Measurements from ENCODE around the gene HSPB6. TPM values are rescaled to one million over a fixed set of nuclear protein-coding genes. Genes with fewer than 3 reads are reported as not detected.

Gene HSPB6
- polyA plus RNA-seq, 5 donors: 47.3 to 158 (median 71.5) TPM

DNA sequence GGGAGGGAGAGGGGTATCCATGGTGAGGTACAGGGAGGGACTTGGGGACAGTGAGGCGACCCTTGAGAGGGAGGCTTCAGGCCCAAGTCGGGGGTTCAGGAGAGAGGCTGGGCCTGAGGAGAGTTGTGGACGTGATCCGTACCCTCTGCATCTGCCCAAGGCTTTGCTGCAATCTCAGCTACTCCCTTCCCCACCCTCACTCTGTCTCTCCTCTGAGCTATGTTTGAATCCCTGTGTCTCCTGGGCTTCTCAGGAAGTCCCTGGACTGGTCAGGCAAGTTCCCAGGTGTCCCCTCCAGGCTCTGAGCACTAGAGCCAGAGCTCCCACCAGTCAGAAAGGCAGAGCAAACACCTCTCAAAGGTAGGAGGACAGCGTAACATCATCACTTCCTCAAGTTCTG is 6.7 kb downstream of the HSPB6 start:
- DNase-seq: no peak

DNA sequence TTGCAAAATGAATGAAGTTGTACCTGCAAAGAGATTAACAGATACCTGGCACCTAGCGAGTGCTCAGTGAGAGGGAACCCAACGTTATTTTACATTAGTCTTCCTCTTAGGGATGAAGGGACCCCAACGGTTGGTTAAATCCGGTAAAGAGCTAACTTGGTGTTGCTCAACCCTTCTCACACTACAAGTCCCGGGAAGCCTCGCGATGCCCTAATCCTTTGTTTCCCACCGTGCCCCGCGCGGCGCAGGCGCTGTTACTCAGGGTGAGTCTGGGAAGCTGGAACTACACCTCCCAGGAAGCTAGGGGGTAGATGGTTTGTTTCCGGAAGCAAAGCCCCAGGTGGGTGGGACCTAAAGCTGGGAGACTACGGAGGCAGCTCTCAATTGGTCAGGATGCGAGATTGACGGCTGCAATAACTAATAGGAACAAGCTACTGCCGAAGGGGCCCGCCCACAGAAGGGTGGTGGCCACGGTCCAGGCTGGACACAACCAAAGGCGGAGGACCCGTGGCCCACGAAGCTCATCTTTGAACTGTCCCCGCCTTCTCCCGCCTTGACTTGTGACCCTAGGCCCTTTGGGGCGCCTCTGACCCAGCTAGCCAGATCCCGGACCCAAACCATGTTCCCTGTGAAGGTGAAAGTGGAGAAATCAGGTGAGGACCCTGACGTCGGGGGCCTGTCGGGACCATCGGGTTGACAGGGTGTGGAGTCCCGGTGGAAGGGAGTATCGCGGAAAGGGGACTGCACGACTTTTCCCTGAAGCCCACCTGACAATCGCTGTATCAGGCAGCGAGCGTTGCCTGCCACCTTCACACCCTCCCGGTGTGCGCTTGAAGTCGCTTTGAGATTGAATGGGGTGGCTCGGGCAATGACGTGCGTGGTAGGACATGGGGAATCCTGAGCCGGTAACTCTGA is 8.5 kb downstream of the HSPB6 start, which contains the start of gene LIN37:
TSS of gene LIN37 (plus strand) at position 471 of the 915 bp plus-strand sequence. CDS start at position 620, 149 bp downstream.
- DNase-seq: peak; percentile 99 to 100

DNA sequence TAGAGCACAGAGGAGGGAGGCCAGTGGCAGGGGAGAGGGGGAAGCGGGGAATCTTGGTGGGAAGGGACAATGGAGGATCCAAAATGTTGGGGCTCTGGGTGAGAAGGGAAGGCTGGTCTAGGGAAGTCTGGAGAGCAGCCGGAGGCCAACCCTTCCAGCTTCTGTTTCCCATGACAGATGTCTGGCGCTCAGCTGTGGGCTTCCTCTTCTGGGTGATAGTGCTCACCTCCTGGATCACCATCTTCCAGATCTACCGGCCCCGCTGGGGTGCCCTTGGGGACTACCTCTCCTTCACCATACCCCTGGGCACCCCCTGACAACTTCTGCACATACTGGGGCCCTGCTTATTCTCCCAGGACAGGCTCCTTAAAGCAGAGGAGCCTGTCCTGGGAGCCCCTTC is 10.3 kb downstream of the HSPB6 start:
- DNase-seq: no peak

DNA sequence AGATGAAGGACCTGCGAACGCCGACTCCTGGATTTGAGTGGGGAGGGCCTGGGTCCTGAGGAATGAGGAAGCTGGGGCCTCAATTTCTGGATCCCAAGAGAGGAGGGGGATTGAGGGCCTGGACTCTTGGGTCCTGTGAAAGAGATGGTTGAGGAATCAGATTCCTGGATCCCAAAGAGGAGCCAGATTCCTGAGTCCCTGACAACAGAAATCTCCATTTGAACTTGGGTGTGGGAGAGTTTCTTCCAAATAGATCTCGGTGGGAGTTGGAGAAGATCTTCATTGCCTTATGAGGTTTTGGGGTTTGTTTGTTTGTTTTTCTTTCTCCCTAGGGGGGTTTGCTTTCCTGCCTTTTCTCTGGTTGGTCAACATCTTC is 10.8 kb downstream of the HSPB6 start:
- DNase-seq: no peak

DNA sequence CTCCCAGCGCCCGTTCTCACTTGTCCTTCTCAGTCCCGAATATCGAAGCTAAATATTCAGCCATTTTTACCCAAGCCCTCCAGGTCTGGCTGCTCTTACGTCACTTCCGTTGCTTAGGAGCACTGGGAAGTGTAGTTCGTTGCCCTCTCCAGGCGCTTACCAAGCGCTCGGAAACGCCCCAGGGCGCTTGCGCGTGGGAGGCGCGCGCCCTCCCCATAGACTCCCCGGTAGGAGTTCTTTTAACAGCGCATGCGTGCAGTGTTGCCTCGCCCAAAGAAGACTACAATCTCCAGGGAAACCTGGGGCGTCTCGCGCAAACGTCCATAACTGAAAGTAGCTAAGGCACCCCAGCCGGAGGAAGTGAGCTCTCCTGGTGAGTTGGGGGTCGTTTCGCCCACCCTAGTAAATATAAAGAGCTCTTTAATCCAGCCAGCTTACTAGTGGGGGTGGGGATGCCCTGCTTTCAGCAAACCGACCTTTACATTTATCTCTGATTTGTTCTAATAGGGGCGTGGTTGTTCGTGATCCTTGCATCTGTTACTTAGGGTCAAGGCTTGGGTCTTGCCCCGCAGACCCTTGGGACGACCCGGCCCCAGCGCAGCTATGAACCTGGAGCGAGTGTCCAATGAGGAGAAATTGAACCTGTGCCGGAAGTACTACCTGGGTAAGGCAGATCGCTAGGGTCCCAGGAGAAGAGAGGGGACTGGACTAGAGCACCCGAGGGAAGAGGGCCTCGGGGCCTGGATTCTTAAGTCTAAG is 11.3 kb downstream of the HSPB6 start, which contains the start of the genes PSENEN and U2AF1L4:
TSS of gene PSENEN (plus strand) at position 324 of the 759 bp plus-strand sequence. CDS start at position 604, 280 bp downstream.
TSS of gene U2AF1L4 (minus strand) at position 91 of the 759 bp plus-strand sequence. CDS start at position 64, 27 bp downstream.
- DNase-seq: peak; percentile 99 to 100

DNA sequence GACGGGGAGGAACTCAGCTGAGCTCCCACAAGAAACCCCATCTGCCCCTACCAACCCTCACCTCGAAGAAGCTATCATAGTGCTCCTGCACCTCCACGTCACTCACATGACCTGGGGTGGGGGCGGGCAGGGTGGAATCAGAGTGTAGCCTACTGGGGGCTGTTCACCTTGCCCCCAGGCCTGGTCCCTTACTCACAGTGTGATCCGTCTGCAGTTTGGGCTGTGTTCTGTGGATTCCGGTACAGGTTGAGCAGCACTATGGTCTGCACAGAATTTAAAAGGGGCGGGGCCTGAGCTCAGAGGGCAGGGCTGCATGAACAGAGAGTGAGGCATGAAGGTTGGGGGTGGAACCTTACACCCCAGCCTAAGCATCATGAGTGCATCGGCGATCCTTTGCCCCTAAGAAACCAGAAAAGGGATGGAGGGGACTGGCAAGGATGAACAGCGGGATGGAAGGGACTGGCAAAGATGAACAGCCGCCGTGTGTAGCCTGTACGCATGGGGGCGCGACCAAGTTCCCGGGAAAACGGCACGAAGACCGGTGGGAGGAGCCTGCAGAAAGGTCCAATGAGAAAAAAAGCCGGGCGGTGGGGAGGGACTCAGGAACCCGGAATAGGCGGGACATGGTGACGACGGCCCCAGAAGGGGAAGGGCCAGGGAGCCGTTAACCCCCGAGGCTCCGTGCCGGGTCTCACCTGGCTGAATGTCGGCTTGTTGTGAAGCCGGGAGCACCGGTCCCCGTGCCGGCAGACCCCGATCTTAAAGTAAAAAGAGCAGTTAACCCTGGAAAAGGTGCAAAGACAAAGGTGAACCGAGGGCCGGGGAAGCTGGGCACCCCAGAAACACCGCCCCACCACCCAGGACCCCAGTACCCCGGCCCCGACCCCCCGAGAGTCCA is 12.2 kb downstream of the HSPB6 start:
- DNase-seq: peak; percentile 90 to 93

DNA sequence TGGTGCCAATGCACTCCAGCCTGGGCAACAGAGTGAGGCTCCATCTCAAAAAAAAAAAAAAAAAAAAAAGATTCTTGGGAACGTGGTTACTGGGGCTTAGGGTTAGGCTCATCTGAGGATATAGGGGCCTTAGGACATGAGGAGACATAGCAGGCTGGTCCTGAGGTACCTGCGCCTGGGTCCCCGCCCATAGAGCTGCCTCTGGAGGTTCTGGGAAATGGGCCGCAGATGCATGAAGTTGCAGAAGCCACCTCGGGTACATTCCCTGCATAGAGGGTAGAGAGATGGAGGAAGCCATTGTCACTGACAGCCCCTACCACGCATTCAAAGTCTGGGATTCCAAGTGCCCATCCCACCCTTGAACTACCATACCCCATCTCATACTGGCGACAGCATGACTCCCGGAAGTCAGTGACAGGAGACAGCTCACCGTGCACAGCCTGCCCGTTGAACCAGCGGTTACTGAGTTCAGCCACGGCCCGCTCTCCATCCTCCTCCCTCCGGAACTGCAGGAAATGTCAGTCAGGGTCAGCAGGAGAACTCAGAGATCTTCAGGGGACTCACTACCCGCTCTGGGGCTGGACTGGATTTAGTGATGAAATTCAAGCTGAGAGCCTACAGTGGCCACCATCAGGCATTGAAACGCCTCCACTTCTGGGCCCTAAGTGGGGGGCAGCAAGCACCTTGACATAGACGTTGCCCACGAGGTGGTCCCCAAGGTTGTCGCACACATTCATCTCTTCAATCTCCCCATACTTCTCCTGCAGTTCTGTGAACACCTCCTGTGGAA is 13.0 kb downstream of the HSPB6 start:
- DNase-seq: no peak

DNA sequence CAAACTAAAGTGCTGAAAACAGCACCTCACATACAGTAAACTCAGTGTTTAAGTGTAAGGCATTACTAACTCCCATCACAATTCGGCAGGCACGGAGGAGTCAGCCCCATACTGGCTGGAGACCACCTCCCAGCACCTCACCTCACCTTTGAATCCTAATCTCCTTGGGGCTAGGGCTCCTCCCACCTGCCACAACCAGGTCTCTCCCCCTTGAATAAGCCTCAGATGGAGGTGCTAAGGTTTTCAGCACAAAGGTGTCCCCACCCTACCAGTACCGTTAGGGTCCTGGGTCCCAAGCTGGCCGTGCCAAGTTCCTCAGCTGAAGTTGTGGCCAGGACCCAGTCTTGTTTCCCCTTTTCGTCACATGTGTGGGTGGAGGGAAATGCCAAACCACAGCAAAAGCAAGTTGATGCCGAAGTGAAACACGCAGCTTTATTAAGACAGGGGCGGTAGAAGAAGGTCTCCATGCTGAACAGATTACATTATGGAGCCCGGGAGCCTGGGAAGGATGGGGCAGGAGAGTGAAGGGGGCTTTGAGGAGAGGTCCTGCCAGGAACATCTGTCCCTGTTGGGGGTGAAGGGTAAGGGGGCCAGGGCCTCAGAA is 14.6 kb downstream of the HSPB6 start, which contains the start of gene IGFLR1:
TSS of gene IGFLR1 (minus strand) at position 332 of the 604 bp plus-strand sequence. CDS start 1,272 bp downstream, outside the sequence.
- DNase-seq: no peak

DNA sequence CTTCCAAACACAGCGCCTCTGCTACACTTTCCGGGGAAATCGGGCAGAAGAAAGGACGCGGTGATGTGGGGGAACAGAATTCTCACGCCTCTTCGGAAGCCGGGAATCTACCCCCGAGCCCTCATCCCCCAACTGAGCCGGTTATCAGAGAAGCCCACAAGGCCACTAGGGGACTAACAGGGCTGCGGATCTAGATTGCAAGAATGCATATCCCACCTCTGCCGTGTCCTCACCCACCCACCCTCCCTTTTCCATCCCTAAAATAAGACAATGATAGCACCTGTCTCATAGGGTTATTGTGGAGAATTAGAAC is 15.7 kb downstream of the HSPB6 start:
- DNase-seq: no peak

DNA sequence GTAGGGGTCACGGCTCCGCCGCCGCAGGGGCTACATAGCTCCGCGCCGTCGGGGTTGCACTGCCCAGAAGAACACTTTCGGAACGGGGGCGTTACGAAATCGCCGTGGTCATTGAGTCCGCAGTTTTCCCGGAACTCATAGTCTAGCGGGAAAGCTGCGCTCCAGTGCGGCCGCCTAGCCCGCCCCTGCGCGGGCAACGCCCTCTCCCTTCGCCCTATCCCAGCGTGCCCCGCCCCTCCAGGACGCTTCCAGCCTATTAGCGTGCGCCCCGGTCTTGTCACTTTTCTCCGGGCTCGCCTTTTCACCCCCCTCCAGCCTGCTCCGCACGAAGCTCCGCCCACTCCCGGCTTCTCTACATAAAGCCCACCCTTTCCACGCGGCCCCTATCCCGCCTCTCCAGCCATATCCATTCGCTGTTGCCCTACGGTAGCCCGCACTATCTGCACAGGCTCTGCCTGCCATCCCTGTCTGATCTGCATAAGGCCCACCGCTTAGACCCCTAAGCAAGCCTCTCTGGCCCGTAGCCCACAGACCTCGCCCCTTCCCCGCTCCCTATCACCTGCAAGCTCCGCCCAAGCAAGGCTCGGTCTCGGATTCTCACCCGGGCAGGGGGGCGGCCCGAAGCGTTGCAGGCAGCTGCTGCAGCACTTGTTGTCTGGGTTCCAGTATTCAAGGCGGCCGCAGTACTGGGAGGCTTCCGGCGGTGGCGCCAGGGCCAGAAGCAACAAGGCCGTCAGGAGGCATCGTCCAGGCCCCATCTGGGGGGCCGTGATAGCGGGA is 16.2 kb downstream of the HSPB6 start:
- DNase-seq: peak; percentile 96 to 97

DNA sequence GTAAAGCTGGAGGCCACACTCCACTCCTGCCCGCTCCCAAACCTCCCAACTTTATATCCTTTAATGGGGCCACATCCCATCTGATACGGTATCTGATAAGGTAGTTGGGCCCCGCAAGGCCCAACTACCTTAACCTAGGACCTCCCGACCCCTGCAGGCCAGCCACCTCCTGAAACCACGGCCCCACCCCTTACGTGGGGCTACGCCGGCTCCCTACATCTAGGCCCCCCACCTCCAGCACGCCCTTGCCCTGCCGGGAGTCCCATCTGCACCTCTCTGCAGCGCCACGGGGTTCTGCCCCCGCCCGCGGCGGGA is 16.8 kb downstream of the HSPB6 start:
- no peak for DNase-seq

DNA sequence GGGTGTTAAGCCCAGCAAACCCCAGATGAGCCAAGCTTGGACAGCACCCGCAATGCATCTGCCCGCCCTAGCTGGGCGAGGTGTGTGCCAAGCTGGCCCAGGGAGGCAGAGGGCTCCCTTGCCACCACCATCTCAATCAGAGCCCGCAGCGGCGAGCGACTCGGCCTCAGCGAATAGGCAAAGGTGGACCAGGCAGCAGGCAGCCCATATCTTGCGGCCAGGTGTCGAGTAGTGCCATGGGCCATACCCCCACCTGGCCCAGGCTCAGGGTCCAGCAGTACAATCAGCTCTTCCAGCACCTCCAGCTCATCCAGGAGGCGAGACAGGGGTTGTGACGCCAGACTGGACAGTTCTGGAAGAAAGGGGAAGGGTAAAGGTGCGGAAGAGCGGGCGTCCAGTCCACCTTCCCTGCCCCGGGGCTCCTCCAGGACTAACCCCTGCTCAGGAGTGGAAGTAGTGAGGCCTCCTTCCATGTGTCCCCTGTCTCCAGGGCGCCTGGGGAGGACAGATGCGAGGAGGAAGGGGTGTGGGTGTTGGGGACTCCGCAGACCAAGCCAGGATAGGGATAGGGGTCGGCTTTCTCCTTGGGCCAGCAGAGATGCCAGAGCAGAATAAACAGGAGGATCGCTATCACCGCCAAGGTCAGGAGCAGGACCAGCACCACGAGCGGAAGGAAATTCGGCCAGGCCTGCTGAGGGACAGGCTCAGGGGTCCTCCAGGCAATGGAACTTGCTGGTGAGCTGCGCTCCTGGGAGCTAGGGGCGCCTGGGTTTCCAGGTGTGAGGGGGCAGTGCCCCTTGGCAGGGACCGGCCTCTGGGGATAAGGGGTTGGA is 17.3 kb downstream of the HSPB6 start:
- no peak for DNase-seq

DNA sequence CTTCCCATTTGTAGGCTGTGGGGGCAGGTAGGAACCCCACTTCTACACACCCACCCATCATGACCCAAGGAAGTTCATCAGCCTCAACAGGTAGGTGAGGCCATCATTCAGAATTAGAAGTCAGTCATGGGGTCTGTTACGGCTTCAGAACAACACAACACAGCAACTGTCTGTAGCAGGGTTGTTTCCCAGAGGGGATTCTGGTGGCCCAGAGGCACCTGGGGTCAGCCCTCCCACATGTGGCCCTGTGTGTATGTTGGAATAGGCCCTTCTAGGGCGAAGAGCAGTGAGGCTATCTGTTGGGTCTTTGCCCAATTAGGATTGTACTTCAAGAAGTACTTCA is 18.0 kb downstream of the HSPB6 start:
- no peak for DNase-seq

DNA sequence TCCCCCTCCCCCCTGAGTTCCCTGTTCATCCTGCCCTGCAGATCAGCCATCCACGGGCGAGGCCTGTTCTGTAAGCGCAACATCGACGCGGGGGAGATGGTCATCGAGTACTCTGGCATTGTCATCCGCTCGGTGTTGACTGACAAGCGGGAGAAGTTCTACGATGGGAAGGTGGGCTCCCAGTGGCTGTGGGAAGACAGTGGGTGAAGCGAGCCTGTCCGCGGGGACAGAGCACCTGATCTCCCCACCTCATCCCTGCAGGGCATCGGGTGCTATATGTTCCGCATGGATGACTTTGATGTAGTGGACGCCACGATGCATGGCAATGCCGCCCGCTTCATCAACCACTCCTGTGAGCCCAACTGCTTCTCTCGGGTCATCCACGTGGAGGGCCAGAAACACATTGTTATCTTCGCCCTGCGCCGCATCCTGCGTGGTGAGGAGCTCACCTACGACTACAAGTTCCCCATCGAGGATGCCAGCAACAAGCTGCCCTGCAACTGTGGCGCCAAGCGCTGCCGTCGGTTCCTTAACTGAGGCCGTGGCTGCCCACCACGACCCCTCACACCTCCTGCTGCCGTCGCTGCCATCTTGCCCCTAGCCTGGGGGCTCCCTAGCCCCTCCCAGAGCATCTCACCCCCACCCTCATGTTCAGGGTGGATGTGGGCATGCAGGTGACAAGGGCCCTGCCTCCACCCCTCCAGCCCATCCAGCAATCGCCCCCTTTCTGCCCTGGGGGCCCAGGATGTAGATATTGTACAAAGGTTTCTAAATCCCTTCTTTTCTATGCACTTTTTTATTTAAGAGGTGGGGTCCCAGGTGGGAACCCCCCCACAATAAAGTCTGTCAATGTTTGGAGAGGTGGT is 18.6 kb downstream of the HSPB6 start:
- DNase-seq: no peak

DNA sequence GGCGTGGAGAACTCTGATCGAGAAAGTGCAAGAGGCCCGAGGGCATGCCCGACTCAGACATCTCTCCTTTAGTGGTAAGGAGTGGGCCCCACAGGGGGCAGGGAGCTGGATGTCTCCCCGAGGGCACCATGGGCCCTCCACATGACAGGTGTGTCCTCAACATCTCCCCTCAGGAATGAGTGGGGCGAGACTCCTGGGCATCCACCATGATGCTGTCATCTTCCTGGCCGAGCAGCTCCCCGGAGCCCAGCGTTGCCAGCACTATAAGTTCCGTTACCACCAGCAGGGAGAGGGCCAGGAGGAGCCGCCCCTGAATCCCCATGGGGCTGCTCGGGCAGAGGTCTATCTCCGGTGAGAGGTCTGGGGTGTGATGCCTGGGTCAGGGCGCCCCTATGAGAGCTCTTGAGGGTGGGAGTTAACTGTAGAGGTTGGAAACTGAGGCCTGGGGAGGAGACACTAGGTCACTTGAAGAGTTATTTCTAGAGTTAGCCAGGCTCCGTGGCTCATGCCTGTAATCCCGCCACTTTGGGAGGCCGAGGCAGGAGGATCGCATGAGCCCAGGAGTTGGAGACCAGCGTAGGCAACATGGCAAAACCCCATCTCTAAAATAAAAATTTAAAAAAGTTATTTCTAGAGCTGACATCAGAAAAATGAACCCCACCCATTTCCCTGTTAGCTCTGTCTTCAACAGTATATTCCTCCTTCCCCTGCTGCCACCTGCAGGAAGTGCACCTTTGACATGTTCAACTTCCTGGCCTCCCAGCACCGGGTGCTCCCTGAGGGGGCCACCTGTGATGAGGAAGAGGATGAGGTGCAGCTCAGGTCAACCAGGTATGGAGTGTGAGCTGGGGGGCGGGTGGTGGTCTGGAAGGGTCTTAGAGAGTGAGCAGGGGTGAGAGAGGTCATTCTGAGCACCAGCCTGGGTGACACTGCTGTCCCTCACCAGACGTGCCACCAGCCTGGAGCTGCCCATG is 19.6 kb downstream of the HSPB6 start:
- DNase-seq: no peak

DNA sequence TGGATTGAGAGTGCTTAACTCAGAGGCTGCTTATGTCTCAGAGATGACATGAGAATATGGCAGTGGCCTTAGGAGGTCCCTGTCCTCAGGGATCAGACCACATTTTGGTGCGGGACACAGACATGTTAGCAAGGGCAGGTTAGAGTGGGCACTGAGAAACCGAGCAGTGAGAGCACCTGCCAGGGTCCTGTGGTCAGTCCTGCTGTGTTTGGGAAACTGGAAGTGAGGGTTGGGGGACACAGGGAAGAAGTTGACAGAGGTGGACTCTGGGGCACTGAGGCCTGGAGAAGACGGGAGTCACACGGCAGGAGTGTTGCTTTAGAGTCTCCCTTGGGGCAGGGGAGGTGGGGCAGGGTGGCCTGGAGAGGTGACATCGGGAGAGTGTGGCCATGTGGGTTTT is 21.9 kb downstream of the HSPB6 start:
- DNase-seq: no peak

DNA sequence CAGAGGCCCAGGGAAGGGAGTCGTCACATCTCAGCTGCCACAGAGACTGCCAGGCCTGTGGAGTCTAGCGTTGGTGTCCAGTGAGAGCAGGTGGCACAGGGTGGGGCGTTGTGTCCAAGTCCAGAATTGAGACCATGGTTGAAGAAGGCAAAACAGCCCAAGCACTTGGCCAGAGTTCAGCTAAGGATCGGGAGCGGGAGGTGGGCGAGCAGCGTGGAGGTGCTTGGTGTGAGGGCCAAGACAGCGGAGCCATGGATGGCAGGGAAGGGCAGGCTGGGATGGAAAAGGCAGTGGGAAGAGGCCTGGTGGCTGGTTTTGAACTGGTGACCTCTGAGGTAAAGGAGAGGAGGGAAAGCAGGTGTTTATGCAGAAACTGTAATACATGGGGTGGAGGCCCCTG is 22.6 kb downstream of the HSPB6 start:
- DNase-seq: no peak

Data from right lung (tissue), 5 donors.